K562 (cell line): ENCODE results near the gene ATP9B.

ENCODE experiments used
- ARID2 ChIP-seq: fragments of 450-650 bp; IDR thresholded peaks from 2 replicates; pipeline ENCODE4 v1.6.1; 2017; ENCODE audit warnings: antibody characterized with exemption, mild to moderate bottlenecking
- FOXK1 ChIP-seq: sonication (generic); formaldehyde crosslinking; IDR thresholded peaks from 2 replicates; pipeline ENCODE4 v1.8.0; 2022; ENCODE audit warnings: missing genetic modification reagents, mild to moderate bottlenecking, borderline replicate concordance
- MYBL2 ChIP-seq, 2 experiments: fragments of 450-650 bp in 1 of 2; sonication (generic) in 1 of 2; formaldehyde crosslinking in 1 of 2; IDR thresholded peaks; 2 replicates each; pipeline versions ENCODE4 v1.6.1 to v1.8.1; 2017 to 2022; ENCODE audit warnings: borderline replicate concordance in 1 of 2, inconsistent platforms in 1 of 2, low read depth in 1 of 2, mild to moderate bottlenecking in 1 of 2, missing genetic modification reagents in 1 of 2, moderate library complexity in 1 of 2
- NRF1 ChIP-seq, 2 experiments: fragments of 450-650 bp; IDR thresholded peaks in 1 of 2; conservative IDR thresholded peaks in 1 of 2; 2 replicates each; pipeline ENCODE4 v1.6.1; 2014; ENCODE audit warnings: mild to moderate bottlenecking in 2 of 2
- SAFB2 ChIP-seq: fragments of 200-400 bp; formaldehyde crosslinking; IDR thresholded peaks from 2 replicates; pipeline ENCODE4 v1.6.1; 2018; ENCODE audit warnings: borderline replicate concordance, low read length, low read depth, moderate library complexity; ENCODE audit not compliant: severe bottlenecking
- SMAD1 ChIP-seq: fragments of 150-350 bp; IDR thresholded peaks from 2 replicates; pipeline ENCODE4 v1.6.1; 2014; ENCODE audit warnings: low read length, low read depth; ENCODE audit not compliant: partially characterized antibody
- SRF ChIP-seq, 2 experiments: fragments of 250-450, 450-650 bp in 1 of 2; sonication (Bioruptor Pico) in 1 of 2; sonication (generic) in 1 of 2; formaldehyde crosslinking; IDR thresholded peaks; 2 replicates each; pipeline versions ENCODE4 v1.5.0 to v1.5.1; 2020 to 2022; ENCODE audit warnings: mild to moderate bottlenecking in 1 of 2, missing genetic modification reagents in 1 of 2
- TEAD1 ChIP-seq, 2 experiments: fragments of 450-650 bp in 1 of 2; sonication (generic) in 1 of 2; formaldehyde crosslinking; IDR thresholded peaks; 2 replicates each; pipeline versions ENCODE4 v1.4.0 to v1.8.0; 2020 to 2022; ENCODE audit warnings: mild to moderate bottlenecking in 2 of 2, missing genetic modification reagents in 1 of 2
- ZBTB11 ChIP-seq, 3 experiments: fragments of 200-800 bp in 1 of 3; fragments of 250-450 bp in 1 of 3; fragments of 450-650 bp in 1 of 3; sonication (Bioruptor Pico) in 1 of 3; sonication (Bioruptor generic) in 1 of 3; formaldehyde crosslinking in 1 of 3; IDR thresholded peaks; 2 replicates each; pipeline versions ENCODE4 v1.6.1 to v1.8.0; 2016 to 2022; ENCODE audit warnings: mild to moderate bottlenecking in 2 of 3, missing genetic modification characterization in 2 of 3, missing compliant biosample characterization in 1 of 3, moderate library complexity in 1 of 3
- TF ChIP-seq, protein P1 (sequence below): sonication (generic); formaldehyde crosslinking; IDR thresholded peaks from 2 replicates; pipeline ENCODE4 v1.8.0; 2022; ENCODE audit warnings: mild to moderate bottlenecking, low read depth, missing genetic modification reagents
- TF ChIP-seq, protein P2 (sequence below): sonication (generic); formaldehyde crosslinking; IDR thresholded peaks from 2 replicates; pipeline ENCODE4 v1.9.0; 2022; ENCODE audit warnings: mild to moderate bottlenecking, missing genetic modification reagents

DNA sequence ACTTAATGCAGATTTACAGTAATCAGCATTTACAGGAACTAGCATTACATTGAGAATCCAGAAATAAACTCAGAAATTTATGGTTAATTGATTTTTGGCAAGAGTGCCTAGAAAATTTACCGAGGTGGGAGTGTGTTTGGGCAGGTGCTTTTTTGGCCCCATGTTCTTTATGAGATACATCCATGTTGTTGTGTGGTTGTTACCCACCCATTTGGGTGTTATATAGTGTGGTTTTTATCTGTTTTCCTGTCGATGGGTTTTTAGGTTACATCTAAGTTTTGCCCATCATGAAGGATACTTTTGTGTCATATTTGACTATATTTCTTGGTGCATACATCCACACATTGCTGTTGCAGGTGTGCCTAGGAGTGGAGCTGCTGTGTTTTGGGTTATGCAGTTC, 82.0 kb downstream of the ATP9B start:
- TF ChIP-seq ARID2, result no peak
- TF ChIP-seq, protein P1, sequence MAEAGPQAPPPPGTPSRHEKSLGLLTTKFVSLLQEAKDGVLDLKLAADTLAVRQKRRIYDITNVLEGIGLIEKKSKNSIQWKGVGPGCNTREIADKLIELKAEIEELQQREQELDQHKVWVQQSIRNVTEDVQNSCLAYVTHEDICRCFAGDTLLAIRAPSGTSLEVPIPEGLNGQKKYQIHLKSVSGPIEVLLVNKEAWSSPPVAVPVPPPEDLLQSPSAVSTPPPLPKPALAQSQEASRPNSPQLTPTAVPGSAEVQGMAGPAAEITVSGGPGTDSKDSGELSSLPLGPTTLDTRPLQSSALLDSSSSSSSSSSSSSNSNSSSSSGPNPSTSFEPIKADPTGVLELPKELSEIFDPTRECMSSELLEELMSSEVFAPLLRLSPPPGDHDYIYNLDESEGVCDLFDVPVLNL (CRISPR knock-in tag), result no peak
- no peak for TF ChIP-seq NRF1 (conservative IDR thresholded peaks at IDR 0.05 in 1 of 2, IDR thresholded peaks at IDR 0.05 in 1 of 2)
- no peak for TF ChIP-seq TEAD1 (CRISPR knock-in tag; IDR thresholded peaks at IDR 0.05)
- TF ChIP-seq SRF (CRISPR knock-in tag; IDR thresholded peaks at IDR 0.05), result no peak
- TF ChIP-seq SAFB2, result no peak
- no peak for TF ChIP-seq FOXK1 (CRISPR knock-in tag)
- TF ChIP-seq, protein P2, sequence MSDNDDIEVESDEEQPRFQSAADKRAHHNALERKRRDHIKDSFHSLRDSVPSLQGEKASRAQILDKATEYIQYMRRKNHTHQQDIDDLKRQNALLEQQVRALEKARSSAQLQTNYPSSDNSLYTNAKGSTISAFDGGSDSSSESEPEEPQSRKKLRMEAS, result no peak
- no peak for TF ChIP-seq MYBL2 (IDR thresholded peaks at IDR 0.05; ENCODE audit: low read depth)
- no peak for TF ChIP-seq MYBL2 (CRISPR knock-in tag; IDR thresholded peaks at IDR 0.05; ENCODE audit: borderline replicate concordance)
- TF ChIP-seq ZBTB11 (CRISPR knock-in tag; IDR thresholded peaks at IDR 0.05), result no peak
- no peak for TF ChIP-seq SMAD1
